ENCODE measurements around the gene TRIM23.

GRCh38 chr5:65588694-65589093, 35.4 kb downstream of the TRIM23 start:
- TF ChIP-seq CTCF (IDR thresholded peaks at IDR 0.05) (no peak), POLR2A (IDR thresholded peaks at IDR 0.05) (no peak)

Measured in thyroid gland (tissue), 4 donors.